ENCODE data around the gene PRDM10.

The PRDM10 gene

GRCh38 chr11:129945373-129945772 is 57.3 kb downstream of the PRDM10 start:
- DNase-seq, result no peak

DNA sequence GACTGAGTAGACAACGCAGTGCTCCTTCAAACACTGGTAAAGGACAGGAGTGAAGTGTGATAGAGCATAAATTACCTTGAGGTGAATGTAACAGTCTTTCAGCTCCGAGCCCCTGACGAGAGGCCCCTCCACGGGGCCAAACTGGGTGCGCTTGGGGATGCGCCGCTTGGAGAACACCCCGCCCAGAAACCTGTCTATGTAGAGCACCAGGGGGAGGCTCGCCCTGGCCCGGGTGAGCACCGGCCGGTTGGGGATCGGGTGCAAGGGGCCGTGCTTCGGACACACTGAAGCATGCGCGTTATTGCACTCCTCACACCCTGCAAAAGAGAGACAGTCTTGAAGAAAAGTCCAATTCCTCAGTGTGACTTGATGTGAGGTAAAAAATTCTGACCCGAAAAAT is 57.9 kb downstream of the PRDM10 start:
- DNase-seq, result no peak

DNA sequence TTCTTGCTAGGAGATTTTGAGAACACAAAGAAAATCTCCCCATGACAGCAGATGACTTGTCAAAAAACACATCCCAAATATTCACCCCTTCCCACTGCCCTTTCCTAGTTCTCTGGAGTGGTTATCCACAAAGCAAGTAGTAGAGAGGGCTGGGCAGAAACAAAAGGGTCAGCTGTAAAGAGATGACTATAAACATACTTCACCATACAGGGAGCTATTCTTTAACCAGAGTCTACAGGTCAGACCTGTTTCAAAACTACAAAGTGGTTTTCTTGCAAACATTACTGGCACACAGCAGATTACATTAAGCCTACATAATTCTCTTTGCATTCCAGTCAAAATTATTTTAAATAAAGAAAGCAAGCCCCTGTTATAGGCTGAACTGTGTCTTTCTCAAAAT is 59.6 kb downstream of the PRDM10 start:
- DNase-seq, result no peak

DNA sequence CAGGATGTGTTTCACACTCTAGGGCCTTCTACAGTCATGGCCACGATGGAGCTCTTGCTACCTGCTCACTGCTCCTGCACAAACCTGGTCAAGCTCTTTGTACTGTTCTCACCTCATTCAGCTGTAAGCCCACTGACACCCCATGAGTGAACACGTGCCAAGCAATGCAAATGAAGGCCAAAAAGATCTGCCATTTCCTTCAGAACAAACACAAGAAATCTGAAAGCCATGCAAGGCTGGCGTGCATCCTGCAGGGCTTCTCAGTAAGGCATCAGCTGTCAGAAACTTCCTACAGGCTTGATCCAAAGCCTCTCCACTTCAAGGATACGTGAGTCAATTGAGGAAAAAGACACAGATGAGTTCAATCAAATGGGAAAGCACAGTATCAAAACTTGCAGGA is 63.1 kb downstream of the PRDM10 start:
- no peak for DNase-seq

- no peak for DNase-seq
Observed at GRCh38 chr11:129938764-129939163, 63.9 kb downstream of the PRDM10 start.

GRCh38 chr11:129937592-129938238 is 64.9 kb downstream of the PRDM10 start:
- DNase-seq, result no peak

GRCh38 chr11:129935723-129936122 is 66.9 kb downstream of the PRDM10 start:
- DNase-seq, result no peak

DNA sequence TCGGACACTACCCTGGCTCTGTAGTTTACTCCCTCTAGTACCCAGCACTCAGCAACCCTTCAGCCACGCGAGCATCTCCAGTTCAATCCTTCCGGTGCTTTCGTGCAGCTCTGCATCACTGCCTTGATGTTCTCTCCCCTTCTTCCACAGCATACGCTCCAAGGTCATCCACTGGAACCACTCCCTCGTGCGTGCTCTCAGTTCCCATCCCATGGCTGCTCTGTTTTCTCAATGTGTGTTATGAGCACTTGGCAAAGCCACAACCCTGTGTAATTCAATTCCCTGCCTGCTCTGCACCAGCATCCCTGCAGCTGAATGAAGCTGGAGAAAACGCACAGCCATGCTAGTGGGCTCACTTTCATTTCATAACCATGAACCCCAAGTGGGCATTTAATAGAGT is 68.7 kb downstream of the PRDM10 start:
- DNase-seq, result no peak

- DNase-seq, result no peak
Observed at GRCh38 chr11:129933262-129933661, 69.4 kb downstream of the PRDM10 start.

DNA sequence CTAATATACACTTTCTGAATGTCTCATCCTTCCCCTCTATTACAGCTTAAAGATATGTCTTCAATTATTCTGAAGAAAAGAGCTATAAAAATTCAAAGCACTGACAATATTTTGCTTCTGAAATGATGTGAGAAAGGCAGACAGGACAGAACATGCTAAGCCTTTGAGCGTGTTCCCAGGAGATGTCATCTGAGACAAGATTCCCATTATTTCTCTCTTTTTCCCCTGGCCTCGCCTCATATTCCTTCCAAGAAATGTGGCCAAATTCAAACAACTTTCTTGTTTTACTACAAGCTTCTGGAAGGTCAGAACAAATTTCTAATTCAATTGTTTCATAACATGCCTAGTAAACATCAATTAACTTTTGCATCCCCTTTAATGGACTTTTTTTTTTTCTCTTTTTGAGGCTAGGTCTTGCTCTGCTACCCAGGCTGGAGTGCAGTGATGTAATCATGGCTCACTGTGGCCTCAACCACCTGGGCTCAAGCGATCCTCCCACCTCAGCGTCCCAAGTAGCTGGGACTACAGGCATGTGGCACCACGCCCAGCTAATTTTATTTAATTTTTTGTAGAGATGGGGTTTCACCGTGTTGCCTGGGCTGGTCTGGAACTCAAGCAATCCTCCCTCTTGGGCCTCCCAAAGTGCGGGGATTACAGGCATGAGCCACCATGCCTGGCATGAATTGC is 70.1 kb downstream of the PRDM10 start:
- DNase-seq, result no peak

- peak; percentile 51 to 62 (median 60) for DNase-seq
Observed at GRCh38 chr11:129930743-129931142, 71.9 kb downstream of the PRDM10 start.

GRCh38 chr11:129930296-129930695 is 72.3 kb downstream of the PRDM10 start:
- DNase-seq, result peak; percentile 65 to 74 (median 70)

- DNase-seq, result peak in 1 of 3 donors; percentile 10
Observed at GRCh38 chr11:129929721-129930120, 72.9 kb downstream of the PRDM10 start.

GRCh38 chr11:129928923-129929692 is 73.5 kb downstream of the PRDM10 start:
- no peak for DNase-seq

GRCh38 chr11:129922674-129923073 is 80.0 kb downstream of the PRDM10 start:
- no peak for DNase-seq

GRCh38 chr11:129918361-129918760 is 84.3 kb downstream of the PRDM10 start:
- DNase-seq, result no peak

- DNase-seq, result no peak
Observed at GRCh38 chr11:129917231-129917630, 85.4 kb downstream of the PRDM10 start.

DNA sequence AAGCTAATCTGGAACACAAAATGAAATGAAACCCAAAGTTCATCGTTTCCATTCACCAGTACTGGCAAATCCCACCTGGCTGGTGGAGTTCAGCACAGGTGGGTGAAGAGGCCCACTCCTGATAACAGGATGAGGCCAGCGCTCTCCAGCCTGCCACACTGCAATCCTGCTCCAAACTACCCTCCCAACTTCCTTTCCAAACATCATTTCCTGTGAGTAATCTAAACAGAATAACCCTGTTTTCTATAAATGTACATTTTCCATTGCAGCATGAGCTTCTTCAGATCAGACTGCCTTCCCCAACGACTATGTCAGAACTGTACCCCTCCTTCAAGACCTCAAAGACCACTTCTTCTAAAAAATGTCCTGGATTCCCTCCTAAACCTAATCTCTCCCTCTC is 91.3 kb downstream of the PRDM10 start:
- DNase-seq, result peak; percentile 61 to 84 (median 74)

GRCh38 chr11:129910360-129910759 is 92.3 kb downstream of the PRDM10 start:
- DNase-seq, result peak in 1 of 3 donors; percentile 8

DNA sequence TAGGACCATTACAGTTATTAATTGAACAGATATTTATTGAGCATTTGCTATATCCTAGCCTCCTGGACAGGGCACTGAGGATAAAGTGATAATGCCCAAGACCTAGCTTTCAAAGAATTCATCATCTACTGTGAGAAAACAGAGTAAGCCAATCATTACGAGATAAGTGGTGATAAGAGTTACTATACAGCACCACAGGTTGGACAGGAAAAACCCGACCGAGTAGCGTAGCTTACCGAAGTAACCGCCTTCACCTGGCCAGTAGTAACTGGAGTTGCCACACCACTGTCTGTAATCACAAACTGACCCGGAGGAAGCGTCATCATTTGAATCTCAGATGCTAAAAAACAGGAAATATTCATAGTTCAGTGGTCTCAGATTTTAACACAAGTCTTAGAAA is 97.2 kb downstream of the PRDM10 start:
- DNase-seq, result no peak

- peak; percentile 40 to 48 (median 46) for DNase-seq
Observed at GRCh38 chr11:129896062-129896461, 106.6 kb downstream of the PRDM10 start.

DNA sequence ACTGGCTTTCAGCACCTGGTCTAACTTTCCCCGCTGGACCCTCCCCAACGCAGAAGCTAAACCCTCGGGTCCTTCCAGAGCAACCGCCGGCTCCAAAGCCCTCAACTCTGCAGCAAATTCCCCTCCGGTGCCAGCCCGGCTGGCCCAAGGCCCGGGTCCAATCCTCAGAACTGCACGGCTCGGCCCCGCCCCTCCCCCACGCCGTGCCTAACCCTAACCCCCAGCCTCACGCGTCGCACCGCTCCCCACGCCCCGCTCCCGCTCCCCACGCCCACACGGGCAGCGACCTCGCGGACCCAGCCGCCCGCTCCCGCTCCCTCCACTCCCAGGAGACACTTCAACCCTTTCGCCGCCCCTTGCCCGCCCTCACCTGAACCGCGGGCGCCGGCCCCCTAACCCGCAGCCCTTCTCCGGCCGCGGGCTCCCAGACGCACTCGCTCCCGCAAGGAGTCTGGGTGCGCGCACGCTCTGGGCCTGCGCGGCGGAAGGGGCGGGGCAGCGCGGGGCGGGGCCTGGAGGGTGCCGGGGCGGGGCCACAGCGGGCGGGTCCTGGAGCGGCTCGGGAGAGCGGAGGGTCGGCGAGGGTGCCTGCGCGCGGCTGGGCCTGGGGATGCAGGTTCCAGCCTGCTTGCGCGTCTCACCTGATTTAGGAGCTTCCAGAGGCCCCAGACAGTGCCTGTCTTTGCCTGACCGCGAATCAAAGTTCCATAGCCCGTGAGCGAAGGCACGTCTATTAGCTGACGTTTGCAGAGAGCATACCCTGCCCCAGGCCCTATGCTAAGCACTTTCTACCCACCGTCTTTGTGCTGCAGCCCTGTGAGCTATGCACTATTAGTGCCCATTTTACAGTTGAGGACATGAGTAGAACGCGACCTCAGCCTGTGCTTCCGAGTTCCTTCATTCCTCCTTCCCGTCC is 107.3 kb downstream of the PRDM10 start, which contains the start of gene NFRKB:
Gene NFRKB (minus strand): TSS at position 453 of the 916 bp plus-strand sequence. CDS start 2,729 bp downstream, outside the sequence.
- DNase-seq, result peak; percentile 82 to 95 (median 90)

Measured in suppressor macrophage treated with lipopolysaccharide for 1 hour (primary cell).